DMS79 (cell line): ENCODE results near the gene PISD.
A peak's percentile ranks its signal among the peaks of the same experiment; 100 is the strongest.

Experiments used
- DNase-seq: peaks from one replicate; lab custom pipeline; 2025; lab: John Stamatoyannopoulos, UW

Gene PISD

GRCh38 chr22:31625661-31626426 is 36.2 kb downstream of the PISD start:
- no peak for DNase-seq

- DNase-seq: no peak
Measured at GRCh38 chr22:31625257-31625640, 36.8 kb downstream of the PISD start.

- DNase-seq: no peak
Measured at GRCh38 chr22:31623592-31624304, 38.3 kb downstream of the PISD start.

GRCh38 chr22:31622980-31623379 is 39.0 kb downstream of the PISD start:
- DNase-seq: no peak

DNA sequence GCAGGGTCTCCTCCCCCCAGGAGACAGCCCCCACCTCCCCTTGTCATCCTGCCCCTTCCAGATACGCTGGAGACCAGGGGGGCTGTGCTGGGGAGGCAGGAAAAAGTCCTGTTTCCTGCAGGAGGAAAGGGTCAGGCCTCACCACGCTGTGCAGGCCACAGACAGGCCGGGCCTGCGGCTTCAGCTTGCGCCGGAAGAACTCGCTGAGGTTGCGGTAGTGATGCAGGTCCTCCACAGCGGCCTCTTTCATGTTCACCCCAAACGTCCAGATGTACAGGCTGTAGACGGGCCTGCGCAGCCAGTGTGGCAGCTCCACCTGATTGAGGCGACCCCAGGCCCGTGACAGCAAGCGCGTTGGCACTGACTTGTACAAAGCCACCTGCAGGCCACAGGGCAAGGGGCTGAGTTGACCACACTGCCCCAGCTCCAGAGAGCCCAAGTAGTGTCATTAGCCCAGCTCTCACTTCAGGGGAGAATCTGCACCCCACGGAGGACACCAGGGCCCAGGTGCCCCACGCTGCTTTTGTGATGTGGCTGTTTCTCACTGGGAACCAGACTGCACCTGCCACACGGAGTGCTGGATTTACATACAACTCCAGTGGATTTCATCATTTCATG is 40.4 kb downstream of the PISD start:
- DNase-seq: no peak

DNA sequence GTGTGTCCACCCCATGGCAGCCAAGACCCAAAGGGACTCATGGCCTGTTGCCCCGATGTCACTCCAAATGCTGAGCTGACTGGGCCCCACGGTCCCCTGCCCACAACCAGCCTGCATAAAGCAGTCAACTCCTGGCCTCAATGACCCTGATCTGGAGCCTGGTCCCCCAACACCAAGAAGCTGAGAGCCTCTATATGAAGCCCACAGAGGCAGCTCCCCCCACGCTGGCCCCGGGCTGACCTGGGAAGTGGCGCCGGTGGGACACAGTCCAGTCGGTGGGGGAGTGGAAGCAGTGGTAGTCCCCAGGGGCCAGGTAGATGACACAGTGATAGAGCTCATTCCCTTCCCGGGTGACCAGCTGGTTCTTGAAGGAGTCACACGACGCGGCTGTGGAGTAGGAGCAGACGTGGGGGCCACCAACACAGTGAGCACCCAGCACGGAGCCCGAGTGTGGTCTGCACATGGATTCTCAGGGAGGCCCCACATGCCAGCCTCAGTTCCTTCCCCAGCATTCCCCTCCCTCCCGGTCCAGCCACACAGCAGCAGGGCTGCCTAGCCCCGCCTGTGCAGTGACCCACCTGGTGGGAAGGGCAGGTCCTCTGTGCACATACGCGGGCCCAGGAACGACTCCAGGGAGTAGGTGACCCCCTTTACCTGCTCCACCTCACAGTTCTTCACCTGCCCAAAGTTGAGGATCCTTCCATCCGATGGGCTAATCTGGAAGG is 41.1 kb downstream of the PISD start:
- DNase-seq: no peak

DNA sequence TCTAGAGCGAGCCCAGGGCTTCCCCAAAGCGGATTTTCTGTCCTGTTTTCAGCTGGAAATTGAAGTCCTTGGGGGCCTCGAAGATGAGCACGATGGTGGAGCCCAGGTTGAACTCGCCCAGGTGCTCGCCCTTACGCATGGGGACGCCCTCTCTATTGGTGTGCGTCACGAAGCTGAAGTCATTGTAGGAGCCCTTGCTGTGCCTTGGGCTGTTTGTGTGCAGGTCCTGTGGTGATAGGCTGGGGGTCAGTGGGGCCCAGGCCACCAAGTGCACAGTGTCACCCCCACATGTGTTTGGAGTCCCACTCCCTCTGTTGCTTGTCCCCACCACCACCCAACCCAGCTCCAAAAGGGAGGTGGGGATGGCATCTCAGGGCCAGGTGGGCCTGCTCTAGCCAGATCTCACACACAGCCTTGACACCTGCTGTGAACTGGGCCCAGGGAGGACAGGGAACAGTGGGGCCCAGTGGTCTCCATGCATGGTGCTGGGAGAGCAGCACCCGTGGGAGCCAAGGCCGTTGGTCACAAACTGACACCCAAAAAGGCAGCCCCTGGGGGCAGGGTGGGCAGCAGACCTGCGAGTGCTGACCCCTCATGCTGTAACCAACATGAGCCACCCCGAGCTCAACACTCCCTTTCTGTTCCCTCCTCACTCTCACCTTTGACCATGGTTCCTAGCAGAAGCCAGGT is 42.3 kb downstream of the PISD start:
- no peak for DNase-seq

DNA sequence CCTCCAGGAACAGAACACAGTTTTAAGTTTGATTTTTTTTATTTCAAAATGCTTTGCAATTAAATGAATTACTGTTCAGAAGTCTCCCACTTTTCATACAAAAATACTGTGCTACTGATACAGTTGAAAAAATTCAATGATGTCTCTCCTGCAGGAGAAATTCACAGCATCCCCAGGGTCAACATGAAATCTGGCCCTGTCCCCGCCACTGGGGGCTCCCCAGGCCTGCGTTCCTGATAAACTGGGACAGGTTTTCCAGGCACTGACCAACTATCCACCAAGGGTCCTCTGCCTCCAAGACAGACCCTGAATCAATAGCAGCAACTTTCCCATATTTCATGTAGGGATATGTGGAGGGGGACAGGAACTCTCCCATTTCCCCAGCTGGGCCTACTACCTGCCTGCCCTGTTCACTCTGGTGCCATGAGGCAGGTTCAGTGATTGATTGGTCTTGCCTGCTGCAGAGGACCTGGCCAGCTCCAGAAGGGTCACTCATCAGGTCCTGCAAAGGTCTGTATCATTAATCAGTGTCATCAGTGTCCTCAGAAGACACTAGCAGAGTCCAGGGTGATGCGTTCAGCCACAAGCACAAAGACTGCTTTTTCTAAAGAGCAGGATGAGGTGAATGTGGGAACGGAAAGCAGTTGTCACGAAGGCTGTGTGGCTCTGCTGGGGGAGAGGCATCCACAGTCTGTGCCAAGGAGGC is 43.4 kb downstream of the PISD start:
- DNase-seq: no peak

DNA sequence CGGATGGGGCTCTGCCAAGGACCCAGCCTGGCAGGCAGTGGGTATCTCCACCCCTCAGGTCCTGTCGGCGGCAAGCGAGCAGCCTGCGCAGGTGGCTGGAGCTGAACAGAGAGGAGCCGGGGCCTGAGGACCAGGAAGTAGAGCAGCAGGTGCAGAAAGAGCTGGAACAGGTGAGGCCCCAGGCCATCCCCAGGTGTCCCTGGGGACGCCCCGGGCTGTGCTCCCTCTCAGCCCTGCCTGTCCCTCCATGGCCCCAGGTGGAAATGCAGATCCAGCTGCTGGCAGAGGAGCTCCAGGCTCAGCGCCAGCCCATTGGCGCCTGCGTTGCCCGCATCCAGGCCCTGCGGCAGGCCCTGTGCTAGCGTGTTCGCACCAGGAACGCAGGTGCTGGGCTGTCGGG is 44.0 kb downstream of the PISD start:
- peak; percentile 77 for DNase-seq

GRCh38 chr22:31616315-31616980 is 45.6 kb downstream of the PISD start:
- no peak for DNase-seq

GRCh38 chr22:31615940-31616314 is 46.1 kb downstream of the PISD start:
- DNase-seq: no peak

DNA sequence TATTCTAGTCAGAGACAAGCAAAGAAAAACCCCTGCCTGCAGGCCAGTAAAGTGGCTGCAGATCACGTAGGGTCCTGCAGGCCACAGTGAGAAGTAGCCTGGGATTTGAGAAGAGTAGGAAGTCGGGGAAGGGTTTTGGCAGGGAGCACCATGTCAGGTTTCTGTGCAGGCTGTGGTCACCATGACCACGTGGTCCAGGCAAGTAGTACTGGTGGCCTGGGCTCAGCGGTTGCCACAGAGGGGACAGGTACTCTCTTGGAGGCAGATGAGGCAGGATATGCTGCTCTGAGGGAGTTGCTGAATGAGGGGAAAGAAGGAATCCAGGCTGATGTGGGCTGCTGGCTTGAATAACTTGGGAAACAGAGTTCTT is 46.5 kb downstream of the PISD start:
- DNase-seq: no peak

DNA sequence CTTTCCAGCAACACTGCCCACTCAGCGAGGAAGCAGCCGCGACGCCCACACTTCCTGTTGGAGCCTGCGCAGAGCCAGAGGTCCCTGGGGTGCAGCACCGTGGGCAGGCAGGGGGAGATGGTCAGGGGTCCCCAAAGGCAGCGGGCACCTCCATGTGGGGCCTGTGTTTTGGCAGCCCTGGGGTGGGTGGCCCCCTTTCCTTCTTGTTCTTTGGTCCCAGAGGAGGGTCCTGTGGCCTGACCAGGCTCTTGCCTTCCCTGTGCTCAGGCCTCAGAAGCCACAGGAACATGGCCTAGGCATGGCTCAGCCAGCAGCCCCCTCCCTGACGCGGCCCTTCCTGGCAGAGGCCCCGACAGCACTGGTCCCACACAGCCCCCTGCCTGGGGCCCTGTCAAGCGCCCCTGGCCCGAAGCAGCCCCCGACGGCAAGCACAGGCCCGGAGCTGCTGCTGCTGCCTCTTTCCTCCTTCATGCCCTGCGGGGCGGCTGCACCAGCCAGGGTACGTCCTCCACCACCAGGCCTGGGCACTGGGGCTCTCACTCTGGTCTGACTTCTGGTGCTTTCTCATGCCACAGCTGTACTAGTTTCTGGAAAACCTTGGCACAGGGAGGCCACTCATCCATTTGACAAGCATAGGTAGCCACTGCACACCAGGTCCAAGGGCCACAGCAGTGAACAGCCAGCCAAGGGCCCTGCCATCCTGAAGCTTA is 47.1 kb downstream of the PISD start:
- DNase-seq: no peak

DNA sequence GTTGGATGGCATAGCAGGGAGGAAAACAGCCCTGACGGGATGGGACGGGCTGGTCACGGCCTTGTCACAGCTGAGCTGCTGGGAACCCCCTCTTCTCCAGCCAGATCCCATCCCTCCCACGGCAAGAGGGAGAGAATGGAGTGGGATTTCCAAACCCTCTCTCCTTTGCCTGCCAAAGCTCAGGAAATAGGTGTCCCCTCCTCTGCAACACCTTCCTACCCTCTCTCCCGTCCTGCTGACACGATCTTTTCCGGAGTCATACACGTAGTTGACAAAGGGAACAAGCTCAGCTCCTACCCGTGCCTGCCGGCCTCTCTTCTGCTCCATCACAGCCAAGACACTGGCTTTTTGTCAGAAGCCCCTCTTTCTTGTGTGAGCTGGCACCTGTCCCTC is 48.1 kb downstream of the PISD start:
- no peak for DNase-seq

- no peak for DNase-seq
Measured at GRCh38 chr22:31613286-31613903, 48.6 kb downstream of the PISD start.

DNA sequence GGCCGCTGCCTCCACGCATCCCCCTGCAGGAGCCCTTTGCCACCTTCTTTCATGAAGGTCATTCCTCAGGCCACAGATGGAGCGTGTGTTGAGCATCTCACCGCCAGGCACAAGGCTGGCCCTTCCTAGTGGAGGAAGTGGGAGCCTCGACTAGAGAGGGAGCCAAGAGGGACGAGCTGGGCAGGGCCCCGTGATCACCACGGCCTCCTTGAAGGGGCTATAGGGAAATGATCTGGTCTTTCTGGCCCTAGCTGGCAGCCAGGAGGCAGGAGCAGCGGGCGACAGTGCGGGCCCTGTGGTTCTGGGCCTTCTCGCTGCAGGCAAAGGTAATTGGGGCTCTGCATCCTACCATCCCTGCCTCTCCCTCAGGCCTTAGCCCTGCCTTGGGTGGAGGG is 49.1 kb downstream of the PISD start:
- DNase-seq: no peak

- no peak for DNase-seq
Measured at GRCh38 chr22:31611061-31611760, 50.8 kb downstream of the PISD start.

DNA sequence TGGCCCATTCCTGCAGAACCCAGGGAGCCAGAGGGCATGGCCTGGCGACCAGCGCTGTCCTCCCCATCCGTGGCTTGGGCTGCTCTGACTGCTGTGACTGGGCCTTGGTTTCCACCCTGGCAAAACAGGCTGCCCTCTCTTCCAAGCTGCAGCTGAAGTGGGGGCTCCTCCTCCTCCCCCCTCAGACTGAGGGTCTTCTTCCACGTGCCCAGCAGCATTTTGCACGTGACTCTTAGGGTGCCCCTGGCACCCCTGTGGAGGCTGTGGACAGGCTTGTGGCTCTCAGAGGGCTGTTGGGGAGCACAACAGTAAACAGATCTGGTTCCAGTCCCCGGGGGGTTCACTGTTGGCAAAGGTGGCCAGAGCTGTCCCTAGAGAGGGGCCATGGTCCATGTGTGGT is 51.4 kb downstream of the PISD start:
- no peak for DNase-seq

DNA sequence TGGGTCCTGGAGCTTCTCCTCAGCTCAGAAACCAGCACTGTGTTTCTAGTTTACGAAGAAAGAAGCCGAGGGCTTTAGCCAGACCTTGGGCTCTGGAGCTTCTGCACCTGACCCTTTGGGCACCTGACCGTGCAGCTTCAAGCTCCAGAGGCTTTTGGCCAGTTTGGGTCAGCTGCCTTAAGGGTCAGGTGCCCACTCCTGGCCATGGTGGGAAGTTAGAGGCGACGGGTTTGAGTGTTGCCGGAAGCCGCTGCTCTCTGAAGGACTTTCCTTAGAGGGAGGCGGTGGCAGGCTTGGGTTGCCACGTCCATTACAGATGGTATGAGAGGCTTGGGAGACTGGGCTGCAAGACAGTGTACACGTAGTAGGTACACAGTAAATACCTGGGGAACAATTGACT is 52.3 kb downstream of the PISD start:
- DNase-seq: no peak
